H9 (cell line): ENCODE results near the gene CLCN5. TPM values are rescaled to one million over a fixed set of nuclear protein-coding genes. Genes with fewer than 3 reads are reported as not detected.

Source experiments
- DNase-seq: peaks from one replicate; pipeline ENCODE4 v3.0.0-alpha.2; 2017
- H2AFZ ChIP-seq: one replicate; pipeline ENCODE4 v1.6.1; 2013; ENCODE audit warnings: mild to moderate bottlenecking, low read length, control low read depth, moderate library complexity
- H2AK5ac ChIP-seq: 2 replicates; pipeline ENCODE4 v1.6.1; 2013; ENCODE audit warnings: low read length, control low read depth, mixed read lengths; ENCODE audit not compliant: insufficient read length
- H2BK120ac ChIP-seq: one replicate; pipeline ENCODE4 v1.6.1; 2013; ENCODE audit warnings: low read depth, mild to moderate bottlenecking, low read length, control low read depth, inconsistent platforms; ENCODE audit not compliant: poor library complexity, severe bottlenecking
- H2BK12ac ChIP-seq: 2 replicates; pipeline ENCODE4 v1.6.1; 2013; ENCODE audit warnings: low read length, control low read depth, mixed read lengths, low read depth; ENCODE audit not compliant: insufficient read length
- H2BK15ac ChIP-seq: 2 replicates; pipeline ENCODE4 v1.6.1; 2013; ENCODE audit warnings: low read depth, low read length, control low read depth
- H2BK20ac ChIP-seq: one replicate; pipeline ENCODE4 v1.6.1; 2013; ENCODE audit warnings: low read depth, mild to moderate bottlenecking, low read length, control low read depth, inconsistent platforms; ENCODE audit not compliant: poor library complexity, severe bottlenecking
- H2BK5ac ChIP-seq: 2 replicates; pipeline ENCODE4 v1.6.1; 2013; ENCODE audit warnings: low read length, control low read depth, mixed read lengths; ENCODE audit not compliant: insufficient read length
- H3K14ac ChIP-seq: 2 replicates; pipeline ENCODE4 v1.6.1; 2013; ENCODE audit warnings: low read length, control low read depth; ENCODE audit not compliant: insufficient read depth
- H3K18ac ChIP-seq: 2 replicates; pipeline ENCODE4 v1.6.1; 2013; ENCODE audit warnings: low read depth, mild to moderate bottlenecking, mixed read lengths, low read length, control low read depth; ENCODE audit not compliant: insufficient read length
- H3K23ac ChIP-seq: 2 replicates; pipeline ENCODE4 v1.6.1; 2013; ENCODE audit warnings: low read length, control low read depth, mixed read lengths, low read depth; ENCODE audit not compliant: insufficient read length
- H3K23me2 ChIP-seq: 2 replicates; pipeline ENCODE4 v1.6.1; 2013; ENCODE audit warnings: low read depth, mild to moderate bottlenecking, mixed read lengths, low read length, control low read depth; ENCODE audit not compliant: insufficient read length, poor library complexity, severe bottlenecking
- H3K27ac ChIP-seq: 2 replicates; pipeline ENCODE4 v1.5.1; 2013; ENCODE audit warnings: low read length, control low read depth, mixed read lengths, low read depth; ENCODE audit not compliant: insufficient read length
- H3K27me3 ChIP-seq: 2 replicates; pipeline ENCODE4 v1.6.1; 2013; ENCODE audit warnings: low read length, control low read depth, inconsistent platforms; ENCODE audit not compliant: insufficient read depth
- H3K4ac ChIP-seq: 2 replicates; pipeline ENCODE4 v1.6.1; 2013; ENCODE audit warnings: low read depth, mild to moderate bottlenecking, control low read depth, inconsistent platforms, low read length, moderate library complexity
- H3K4me1 ChIP-seq: 2 replicates; pipeline ENCODE4 v1.6.1; 2013; ENCODE audit warnings: low read length, control low read depth, inconsistent platforms; ENCODE audit not compliant: insufficient read depth
- H3K4me2 ChIP-seq: 2 replicates; pipeline ENCODE4 v1.6.1; 2013; ENCODE audit warnings: low read length, control low read depth, mixed read lengths; ENCODE audit not compliant: insufficient read length, insufficient read depth
- H3K56ac ChIP-seq: 2 replicates; pipeline ENCODE4 v1.6.1; 2013; ENCODE audit warnings: low read depth, mild to moderate bottlenecking, mixed read lengths, low read length, control low read depth; ENCODE audit not compliant: insufficient read length
- H3K79me1 ChIP-seq: 2 replicates; pipeline ENCODE4 v1.6.1; 2013; ENCODE audit warnings: low read depth, mild to moderate bottlenecking, moderate library complexity, low read length, control low read depth, inconsistent platforms; ENCODE audit not compliant: insufficient read depth, poor library complexity, severe bottlenecking
- H3K79me2 ChIP-seq: 2 replicates; pipeline ENCODE4 v1.6.1; 2013; ENCODE audit warnings: low read length, control low read depth, inconsistent platforms; ENCODE audit not compliant: insufficient read depth
- H3K9ac ChIP-seq: 2 replicates; pipeline ENCODE4 v1.6.1; 2013; ENCODE audit warnings: low read length, control low read depth, mixed read lengths; ENCODE audit not compliant: insufficient read length; ENCODE audit errors: extremely low read depth
- H3K9me3 ChIP-seq: one replicate; pipeline ENCODE4 v1.6.1; 2013; ENCODE audit warnings: low read depth, low read length, inconsistent platforms; ENCODE audit not compliant: control insufficient read depth
- H3T11ph ChIP-seq: one replicate; pipeline ENCODE4 v1.6.1; 2013; ENCODE audit warnings: mild to moderate bottlenecking, low read length, control low read depth, inconsistent platforms
- H4K20me1 ChIP-seq: one replicate; pipeline ENCODE4 v1.6.1; 2013; ENCODE audit not compliant: control insufficient read depth, insufficient read length, insufficient read depth
- H4K5ac ChIP-seq: 2 replicates; pipeline ENCODE4 v1.6.1; 2013; ENCODE audit warnings: low read depth, mild to moderate bottlenecking, mixed read lengths, low read length, control low read depth; ENCODE audit not compliant: insufficient read length
- H4K8ac ChIP-seq: replicated peaks from 2 replicates; pipeline ENCODE4 v1.6.1; 2013; ENCODE audit warnings: low read length, control low read depth, mixed read lengths, low read depth; ENCODE audit not compliant: insufficient read length
- H4K91ac ChIP-seq: 2 replicates; pipeline ENCODE4 v1.6.1; 2013; ENCODE audit warnings: low read depth, mild to moderate bottlenecking, moderate library complexity, mixed read lengths, low read length, control low read depth; ENCODE audit not compliant: insufficient read length
- H3K27ac Mint-ChIP-seq, 3 experiments: 2 replicates in 2 of 3; 3 replicates in 1 of 3; pipeline ENCODE4 v1.8.0; 2020 to 2021; ENCODE audit warnings: mixed read lengths in 3 of 3, mild to moderate bottlenecking in 1 of 3, moderate library complexity in 1 of 3
- H3K27me3 Mint-ChIP-seq: 2 replicates; pipeline ENCODE4 v1.8.0; 2021; ENCODE audit warnings: low read depth, mild to moderate bottlenecking, moderate library complexity, mixed read lengths
- H3K36me3 Mint-ChIP-seq, 3 experiments: 2 replicates in 2 of 3; 3 replicates in 1 of 3; pipeline ENCODE4 v1.8.0; 2020 to 2021; ENCODE audit warnings: low read depth in 3 of 3, mixed read lengths in 3 of 3; ENCODE audit not compliant: insufficient read depth in 1 of 3
- H3K4me1 Mint-ChIP-seq, 2 experiments: 2 replicates each; pipeline ENCODE4 v1.8.0; 2020; ENCODE audit warnings: mixed read lengths in 2 of 2
- H3K4me3 Mint-ChIP-seq, 2 experiments: 2 replicates in 1 of 2; 3 replicates in 1 of 2; pipeline ENCODE4 v1.8.0; 2020 to 2021; ENCODE audit warnings: mild to moderate bottlenecking in 2 of 2, mixed read lengths in 2 of 2, moderate library complexity in 1 of 2
- H3K9me3 Mint-ChIP-seq, 2 experiments: 2 replicates in 1 of 2; 3 replicates in 1 of 2; pipeline ENCODE4 v1.8.0; 2020; ENCODE audit warnings: mild to moderate bottlenecking in 2 of 2, mixed read lengths in 2 of 2, moderate library complexity in 1 of 2
- CTCF ChIP-seq: fragments of 200-600 bp; sonication (generic); conservative IDR thresholded peaks from 3 replicates; pipeline ENCODE4 v1.8.0; 2021; ENCODE audit warnings: antibody characterized with exemption, mild to moderate bottlenecking
- WGBS: extraction: QIAGEN DNeasy Blood & Tissue Kit; methylation state at CpG from one replicate; pipeline ENCODE4 v1.1.7; 2013; ENCODE audit warnings: missing lambda C conversion rate, low lambda C conversion rate, mixed read lengths; ENCODE audit not compliant: insufficient read length; ENCODE audit errors: extremely low coverage; 5-methylcytosine and 5-hydroxymethylcytosine counted together
- total RNA-seq: library from RNA; stranded (reverse); gene quantifications from 2 replicates; pipeline ENCODE4 v1.2.1, GENCODE V29; 2021

The CLCN5 gene
- total RNA-seq, 1 experiment from 2014 or later: 5.9 TPM

GRCh38 chrX:50072110-50072509 lies 149.7 kb downstream of the CLCN5 start:
- H2BK120ac ChIP-seq: no peak overlapping the region
- no peak overlapping the region for H4K5ac ChIP-seq
- H3K27ac ChIP-seq: no peak overlapping the region
- H3K18ac ChIP-seq: no peak overlapping the region
- H3K14ac ChIP-seq: no peak overlapping the region
- H2BK15ac ChIP-seq: no peak overlapping the region
- Mint-ChIP-seq H3K9me3 (peaks cover 59 to 74% of the 10 kb centered on the region in 2 experiments), H3K27ac (no peak overlapping the region), H3K36me3 (peaks cover 2 to 8% (median 2%) of the 10 kb centered on the region in 3 experiments; a peak in 6 of 7 replicates), H3K4me3 (no peak overlapping the region), H3K27me3 (no peaks in the 10 kb centered on the region), H3K4me1 (peaks cover 7 to 10% of the 10 kb centered on the region in 2 experiments)
- H2BK5ac ChIP-seq: no peak overlapping the region
- no peak for DNase-seq
- no CpG with 5 or more reads among the region's 1 CpG for WGBS
- H4K20me1 ChIP-seq: no peaks in the 10 kb centered on the region
- no peaks in the 10 kb centered on the region for H3K23me2 ChIP-seq
- no peak overlapping the region for H2BK20ac ChIP-seq
- H3K79me2 ChIP-seq: no peaks in the 10 kb centered on the region
- H3K79me1 ChIP-seq: no peaks in the 10 kb centered on the region
- no peak overlapping the region for H2AFZ ChIP-seq
- no peak for TF ChIP-seq CTCF
- H4K8ac ChIP-seq: no peak overlapping the region
- H4K91ac ChIP-seq: no peak overlapping the region
- no peak overlapping the region for H3K9ac ChIP-seq
- no peak overlapping the region for H2AK5ac ChIP-seq
- no peak overlapping the region for H3K4me2 ChIP-seq
- H3K4me1 ChIP-seq: peaks cover 3% of the 10 kb centered on the region; the same call in 1 of the 2 replicates
- H3K4ac ChIP-seq: no peak overlapping the region
- H3K23ac ChIP-seq: no peak overlapping the region
- H3T11ph ChIP-seq: no peak overlapping the region
- no peak overlapping the region for H2BK12ac ChIP-seq
- H3K9me3 ChIP-seq: no peaks in the 10 kb centered on the region
- no peak overlapping the region for H3K56ac ChIP-seq
- no peaks in the 10 kb centered on the region for H3K27me3 ChIP-seq
